HG03439 (cell line): ENCODE results near the gene HSPA1B.
A peak's percentile ranks its signal among the peaks of the same experiment; 100 is the strongest.
"Not testable (repeated sequence)": the region's sequence is repeated elsewhere in the genome, so short reads cannot be mapped to it uniquely, and the experiment has no call there.

Experiments used
- ATAC-seq: cut with Tn5 transposase; IDR thresholded peaks from one replicate; pipeline ENCODE4 v1.9.1; 2021; ENCODE audit warnings: mild to moderate bottlenecking, moderate library complexity; ENCODE audit not compliant: unreplicated experiment

The HSPA1B gene

DNA sequence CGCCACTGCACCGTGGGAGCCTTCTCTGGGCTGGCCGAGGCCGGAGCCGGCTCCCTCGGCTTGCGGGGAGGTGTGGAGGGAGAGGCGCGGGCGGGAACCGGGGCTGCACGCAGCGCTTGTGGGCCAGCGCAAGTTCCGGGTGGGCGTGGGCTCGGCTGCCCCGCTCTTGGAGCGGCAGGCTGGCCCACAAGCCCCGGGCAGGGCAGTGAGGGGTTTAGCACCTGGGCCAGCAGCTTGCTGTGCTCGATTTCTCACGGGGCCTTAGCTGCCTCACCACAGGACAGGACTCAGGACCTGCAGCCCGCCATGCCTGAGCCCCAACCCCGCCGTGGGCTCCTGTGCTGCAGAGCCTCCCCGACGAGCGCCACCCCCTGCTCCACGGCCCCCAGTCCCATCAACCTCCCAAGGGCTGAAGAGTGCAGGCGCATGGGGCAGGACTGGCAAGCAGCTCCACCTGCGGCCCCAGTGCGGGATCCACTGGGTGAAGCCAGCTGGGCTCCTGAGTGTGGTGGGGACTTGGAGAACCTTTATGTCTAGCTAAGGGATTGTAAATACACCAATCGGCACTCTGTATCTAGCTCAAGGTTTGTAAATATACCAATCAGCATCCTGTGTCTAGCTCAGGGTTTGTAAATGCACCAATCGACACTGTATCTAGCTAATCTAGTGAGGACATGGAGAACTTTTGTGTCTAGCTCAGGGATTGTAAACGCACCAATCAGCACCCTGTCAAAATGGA is 24.6 kb downstream of the HSPA1B start:
- not testable (repeated sequence) for ATAC-seq

DNA sequence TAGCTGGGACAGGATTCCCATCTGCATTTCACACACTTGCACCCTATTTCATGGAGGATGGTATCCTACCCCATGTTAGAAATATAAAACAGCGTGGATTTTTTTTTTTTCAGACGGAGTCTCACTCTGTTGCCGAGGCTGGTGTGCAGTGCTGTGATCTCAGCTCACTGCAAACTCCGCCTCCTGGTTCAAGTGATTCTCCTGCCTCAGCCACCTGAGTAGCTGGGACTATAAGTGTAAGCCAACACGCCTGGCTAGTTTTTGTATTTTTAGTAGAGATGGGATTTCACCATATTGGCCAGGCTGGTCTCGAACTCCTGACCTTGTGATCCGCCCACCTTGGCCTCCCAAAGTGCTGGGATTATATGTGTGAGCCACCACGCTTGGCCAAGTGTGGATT is 30.2 kb downstream of the HSPA1B start:
- not testable (repeated sequence) for ATAC-seq

DNA sequence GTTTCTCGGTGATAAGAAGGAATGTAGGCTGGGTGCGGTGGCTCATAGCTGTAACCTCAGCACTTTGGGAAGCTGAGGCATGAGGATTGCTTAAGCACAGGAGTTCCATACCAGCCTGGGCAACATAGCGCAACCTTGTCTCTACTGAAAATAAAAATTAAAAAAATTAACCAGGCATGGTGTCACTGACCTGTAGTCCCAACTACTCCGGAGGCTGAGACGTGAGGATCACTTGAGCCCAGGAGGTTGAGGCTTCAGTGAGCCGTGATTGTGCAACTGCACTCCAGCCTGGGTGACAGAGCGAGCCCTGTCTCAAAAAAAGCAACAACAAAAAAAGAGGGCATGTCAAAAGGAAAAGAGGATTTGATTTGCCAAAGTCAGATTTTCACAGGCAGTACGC is 31.2 kb downstream of the HSPA1B start:
- ATAC-seq, result no peak

DNA sequence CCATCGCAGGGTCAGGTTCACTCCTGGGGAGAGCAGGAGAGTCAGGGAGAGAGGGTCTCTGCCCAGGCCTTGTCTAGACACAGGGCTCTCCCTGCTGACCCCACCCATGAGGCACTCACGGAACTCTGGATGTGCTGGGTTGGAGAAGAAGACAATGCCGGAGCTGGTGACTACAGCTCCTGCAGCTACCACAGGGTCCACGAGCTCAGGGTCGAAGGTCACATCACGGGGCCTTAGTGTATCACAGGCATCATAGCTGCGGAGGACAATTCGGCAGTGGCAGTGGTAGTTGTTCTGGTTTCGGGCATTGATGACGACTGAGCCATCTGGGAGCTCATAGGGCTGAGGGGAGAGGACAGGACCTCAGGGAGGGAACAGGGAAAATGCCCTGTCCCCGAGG is 32.4 kb downstream of the HSPA1B start:
- no peak for ATAC-seq

DNA sequence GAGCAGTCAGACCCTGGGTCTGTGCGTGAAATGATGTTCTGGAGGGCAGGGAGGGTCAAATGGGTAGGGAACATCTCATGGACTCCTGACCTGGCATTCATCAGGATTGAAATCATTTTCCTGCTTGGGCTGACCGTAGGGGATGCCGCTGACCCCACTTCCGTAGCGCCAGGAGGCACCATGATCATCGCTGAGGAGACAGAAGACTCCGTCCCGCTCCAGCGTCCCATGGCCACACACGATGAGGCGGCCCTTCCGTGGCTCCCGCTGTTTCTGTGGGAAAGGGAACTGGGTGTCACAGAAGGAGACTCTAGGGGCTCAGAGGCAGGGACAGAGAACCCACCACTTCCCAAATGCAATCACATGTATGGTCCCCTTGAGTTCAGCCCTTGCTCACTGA is 32.8 kb downstream of the HSPA1B start:
- ATAC-seq, result no peak

DNA sequence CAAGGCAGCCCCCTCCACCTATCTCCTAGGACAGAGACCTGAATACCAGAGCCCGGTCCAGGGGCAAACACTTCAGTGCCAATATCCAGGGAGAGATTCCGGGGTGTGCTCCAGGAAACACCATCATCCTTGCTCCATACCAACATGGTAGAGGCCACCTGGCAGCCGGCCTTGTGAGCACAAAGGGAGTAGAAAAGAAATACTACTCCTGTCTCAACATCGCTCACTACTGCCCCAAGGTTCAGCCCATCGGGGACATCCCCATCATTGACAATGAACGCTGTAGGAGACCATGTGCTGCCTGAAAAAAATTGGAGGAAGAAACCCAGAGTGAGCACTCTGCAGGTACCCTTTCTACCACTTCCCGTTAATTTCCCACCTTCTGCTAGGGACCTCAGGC is 33.6 kb downstream of the HSPA1B start:
- no peak for ATAC-seq

DNA sequence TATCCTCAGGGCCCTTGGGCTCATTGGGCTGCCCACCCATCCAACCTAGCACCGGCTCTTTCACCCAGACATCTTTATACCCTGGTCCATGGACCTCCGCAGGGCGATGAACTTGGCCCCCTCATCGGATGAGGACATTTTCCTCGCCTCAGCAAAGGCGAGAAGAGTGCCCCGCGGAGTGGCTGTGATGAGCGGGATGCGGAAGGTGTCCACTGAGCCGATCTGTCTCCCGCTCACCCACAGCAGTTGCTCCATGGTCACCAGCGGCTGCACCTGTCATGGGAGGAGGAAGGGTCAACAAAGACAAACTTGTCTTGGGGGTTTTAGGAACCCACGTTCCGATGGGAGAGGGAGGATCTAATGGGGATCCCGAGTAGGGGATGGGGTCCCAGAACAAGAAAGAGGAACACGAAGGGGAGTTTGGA is 34.4 kb downstream of the HSPA1B start:
- no peak for ATAC-seq

DNA sequence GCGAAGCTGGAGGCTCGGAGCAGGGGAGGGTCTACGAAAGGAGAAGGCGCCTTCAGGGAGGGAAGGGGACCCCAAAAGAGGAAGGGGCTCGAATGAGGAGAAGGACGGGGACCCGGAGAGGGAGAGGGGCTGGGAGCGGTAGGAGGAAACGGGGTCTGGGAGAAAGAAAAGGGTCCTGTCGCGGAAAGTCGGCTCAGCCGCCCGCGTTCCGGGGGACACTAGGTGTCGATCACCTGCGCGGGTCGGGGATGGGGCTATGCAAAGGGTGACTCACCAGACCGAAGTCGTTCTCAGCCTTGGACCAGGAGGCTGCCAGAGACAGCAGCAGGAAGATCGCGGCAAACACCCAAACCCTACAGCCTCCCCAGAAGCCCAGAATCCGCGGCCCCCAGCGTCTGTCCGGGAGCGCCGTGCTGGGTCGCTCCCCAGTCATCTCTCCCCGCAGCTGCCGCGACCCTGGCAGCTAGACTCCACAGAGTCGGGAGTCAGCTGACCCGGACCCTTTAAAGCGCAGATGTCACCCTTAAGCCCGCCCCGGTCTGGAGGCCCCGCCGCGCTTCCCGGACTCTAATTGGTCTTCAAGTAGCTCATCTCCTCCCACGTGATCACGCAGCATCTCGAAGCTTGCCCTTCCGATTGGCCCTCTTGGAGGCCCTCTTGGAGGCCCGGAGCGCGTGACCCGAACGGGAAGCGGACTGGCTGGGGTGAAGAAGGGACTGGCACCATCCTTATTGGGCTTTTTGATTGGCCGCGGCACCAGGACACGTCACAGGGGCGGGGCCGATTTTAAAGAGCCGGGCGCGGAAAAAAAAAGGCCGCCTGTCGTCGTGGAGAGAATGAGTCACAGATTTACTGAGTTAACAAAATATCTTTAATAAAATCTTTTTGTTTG is 35.1 kb downstream of the HSPA1B start, which contains the start of gene NEU1:
Gene NEU1 (minus strand): TSS at position 478 of the 892 bp plus-strand sequence. CDS start 45 bp downstream, at position 433.
- peak; percentile 91 for ATAC-seq

DNA sequence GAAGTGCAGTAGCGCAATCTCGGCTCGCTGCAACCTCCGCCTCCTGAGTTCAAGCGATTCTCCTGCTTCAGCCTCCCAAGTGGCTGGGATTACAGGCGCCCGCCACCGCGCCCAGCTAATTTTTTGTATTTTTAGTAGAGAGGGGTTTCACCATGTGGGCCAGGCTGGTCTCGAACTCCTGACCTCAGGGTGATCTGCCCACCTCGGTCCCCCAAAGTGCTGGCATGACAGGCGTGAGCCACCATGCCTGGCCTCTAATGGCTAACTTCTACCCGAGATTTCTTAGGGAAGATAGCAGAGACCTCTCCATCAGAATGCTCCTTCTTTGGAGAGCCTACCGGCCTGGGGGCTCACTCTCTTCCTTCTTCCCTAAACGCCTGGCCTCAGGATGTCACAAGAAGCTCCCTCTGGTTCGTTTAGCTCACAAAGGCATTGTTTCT is 36.6 kb downstream of the HSPA1B start:
- ATAC-seq, result not testable (repeated sequence)

DNA sequence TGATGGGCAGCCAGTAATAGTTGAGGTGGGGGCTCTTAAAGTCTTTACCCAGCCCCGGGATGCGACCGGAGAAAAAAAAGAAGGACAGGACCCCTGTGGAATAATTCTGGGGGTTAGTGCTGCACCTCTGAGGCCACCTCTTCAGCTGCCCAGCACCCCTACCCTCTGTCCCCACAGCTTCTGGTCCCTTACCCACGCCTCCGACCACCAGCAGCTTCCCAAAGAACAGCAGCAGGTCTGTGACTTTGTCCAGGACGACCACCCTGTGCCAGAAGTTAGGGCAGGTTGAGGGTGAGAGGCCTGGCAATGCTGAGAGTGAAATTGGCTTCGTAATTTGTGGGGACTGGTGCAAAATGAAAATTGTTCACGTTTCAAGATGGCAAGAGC is 37.3 kb downstream of the HSPA1B start:
- no peak for ATAC-seq

DNA sequence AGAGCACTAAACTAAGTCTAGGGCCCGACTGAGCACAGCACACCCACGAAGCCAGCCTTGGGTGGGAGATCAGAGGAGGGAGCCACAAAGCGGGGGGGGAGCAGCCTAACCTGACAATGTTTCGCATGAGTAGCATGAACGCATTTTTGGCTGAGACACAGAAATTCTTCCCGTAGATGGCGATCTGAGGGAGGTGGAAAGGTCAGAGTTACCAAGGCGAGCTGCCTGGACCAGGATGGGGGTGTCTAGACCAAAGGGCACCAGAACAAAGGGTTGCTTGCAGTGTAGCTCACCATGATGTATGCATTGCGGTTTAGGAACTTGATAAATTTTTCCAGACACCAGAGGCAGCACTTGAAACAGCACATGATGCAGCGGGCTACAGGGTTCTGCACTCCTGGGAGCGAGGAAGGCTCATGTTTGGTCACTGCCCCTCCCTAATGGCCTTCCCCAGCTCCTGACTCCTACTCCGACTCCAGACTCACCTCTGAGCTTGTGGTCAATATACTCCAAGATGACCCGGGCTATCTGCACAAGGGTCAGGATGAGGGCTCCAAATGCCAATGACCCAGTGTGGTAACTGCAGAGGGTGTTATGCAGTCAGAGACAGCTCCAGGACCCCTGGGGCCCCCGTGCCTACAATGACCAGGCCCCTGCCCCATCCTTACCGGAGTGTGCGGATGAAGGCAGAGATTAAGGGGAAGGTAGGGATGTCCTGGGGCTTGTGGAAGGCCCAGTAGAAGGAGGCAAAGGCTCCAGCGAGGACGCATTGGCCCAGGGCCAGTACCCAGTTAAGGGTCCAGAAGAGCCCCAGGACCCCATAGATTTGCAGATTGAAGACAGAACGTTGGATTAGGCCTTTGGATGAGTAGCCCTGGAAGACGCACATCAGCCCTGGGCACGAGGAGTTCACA is 37.9 kb downstream of the HSPA1B start:
- ATAC-seq, result no peak

DNA sequence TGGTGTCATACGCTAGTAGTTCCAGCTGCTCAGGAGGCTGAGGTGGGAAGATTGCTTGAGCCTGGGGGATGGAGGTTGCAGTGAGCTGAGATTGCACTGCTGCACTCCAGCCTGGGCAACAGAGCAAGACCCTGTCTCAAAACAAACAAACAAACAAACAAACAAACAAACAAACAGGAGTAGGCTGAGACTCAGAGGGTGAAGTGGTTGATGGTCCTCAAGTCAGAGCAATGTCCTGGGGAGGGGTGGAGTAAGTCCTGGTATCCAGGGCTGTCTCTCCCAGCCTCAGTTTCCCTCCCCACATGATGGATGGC is 41.1 kb downstream of the HSPA1B start:
- ATAC-seq, result not testable (repeated sequence)

DNA sequence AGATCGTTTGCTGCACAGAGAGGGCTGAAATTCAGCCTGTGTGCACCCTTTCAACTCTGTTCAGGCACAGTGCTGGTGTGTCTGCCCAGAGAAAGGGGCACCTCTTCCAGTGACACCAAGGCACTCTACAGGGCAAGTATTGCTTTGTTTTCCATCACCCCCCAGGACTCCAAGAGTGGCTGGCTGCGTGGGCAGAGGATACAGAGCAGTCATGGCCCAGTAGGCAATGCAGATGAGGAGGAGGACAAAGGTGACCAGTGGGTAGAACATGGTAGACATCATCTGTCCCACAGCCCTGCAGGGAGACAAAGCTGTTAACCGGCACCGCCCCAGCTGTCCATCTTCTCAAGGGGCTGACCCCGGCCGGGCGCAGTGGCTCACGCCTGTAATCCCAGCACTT is 41.8 kb downstream of the HSPA1B start:
- no peak for ATAC-seq

DNA sequence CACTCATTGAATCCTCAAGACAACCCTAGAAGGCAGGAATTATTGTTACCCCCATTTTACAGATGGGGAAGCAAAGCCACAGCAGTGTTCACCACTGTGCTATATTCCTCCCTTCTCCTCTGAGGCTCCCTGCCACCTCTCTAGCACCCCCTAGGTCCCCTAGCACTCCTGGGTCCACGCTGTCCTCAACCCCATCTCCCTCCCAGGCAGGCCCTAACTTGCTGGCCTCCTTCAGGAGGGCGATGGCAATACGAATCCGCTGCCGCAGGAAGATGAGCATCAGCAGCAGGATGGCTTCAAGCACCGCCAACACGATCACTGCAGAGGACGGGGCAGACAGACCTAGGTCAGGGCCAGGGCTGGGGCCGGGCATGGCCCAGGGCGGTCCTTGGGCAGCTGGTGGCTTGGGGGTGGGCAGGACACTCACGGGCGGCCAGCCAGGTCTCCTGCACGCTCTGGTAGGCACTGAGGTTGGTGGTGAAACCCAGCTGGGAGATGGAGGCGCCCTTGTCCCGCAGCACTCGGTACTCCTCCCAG is 42.9 kb downstream of the HSPA1B start:
- no peak for ATAC-seq

DNA sequence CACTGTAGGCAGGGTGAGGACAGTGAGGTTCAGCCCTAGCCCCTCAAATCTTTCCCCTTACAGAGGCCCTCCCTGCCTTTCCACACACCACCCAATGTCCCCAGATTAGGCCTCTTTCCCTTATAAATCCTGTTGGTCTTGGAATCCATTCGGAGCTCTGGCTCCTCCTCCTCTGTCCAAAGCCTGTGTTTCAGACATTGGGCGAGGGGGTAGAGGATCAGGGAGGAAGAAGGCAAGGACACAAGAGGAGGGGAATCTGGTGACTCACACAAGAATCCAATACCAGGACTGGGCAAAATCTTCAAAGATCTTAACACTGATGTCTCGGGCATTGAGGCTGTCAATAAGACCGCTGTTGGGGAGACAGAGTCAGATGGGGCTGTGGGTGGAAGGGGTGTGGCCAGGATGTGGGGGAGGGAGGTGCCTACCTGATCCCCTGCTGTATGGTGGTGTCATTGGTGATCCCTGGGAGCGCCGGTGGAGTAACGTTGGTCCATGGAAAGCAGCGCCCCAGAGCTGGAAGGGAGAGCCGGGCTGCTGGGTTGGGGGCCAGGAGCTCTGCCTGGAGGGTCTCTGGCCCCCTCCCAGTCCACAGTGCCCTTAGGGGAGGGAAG is 43.6 kb downstream of the HSPA1B start:
- no peak for ATAC-seq

DNA sequence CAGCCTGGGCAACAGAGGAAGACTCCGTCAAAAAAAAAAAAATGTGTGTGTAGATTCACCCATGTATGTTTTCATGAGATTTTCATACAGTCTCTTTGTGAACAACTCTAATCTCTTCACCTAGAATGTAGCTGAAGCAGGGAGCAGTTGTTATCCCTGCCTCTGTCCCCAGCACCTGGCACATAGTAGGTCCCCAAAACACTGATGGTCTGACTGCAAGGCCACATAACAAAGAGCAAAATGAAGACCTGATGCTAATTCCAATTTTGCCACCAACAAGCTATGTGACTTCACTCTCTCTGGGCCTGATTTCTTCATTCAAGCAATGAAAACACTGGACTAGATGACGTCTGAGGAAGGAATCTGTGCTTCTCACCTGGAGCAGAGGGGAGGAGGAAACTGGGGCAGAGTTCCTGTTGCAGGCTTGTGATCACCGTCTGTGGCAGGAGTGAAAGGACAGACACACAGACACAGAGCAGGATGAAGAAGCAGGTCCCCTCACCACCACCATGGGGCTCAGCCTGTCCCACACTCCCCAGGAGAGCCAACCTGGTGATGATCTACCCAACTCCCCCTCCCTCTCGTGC is 46.6 kb downstream of the HSPA1B start:
- no peak for ATAC-seq

DNA sequence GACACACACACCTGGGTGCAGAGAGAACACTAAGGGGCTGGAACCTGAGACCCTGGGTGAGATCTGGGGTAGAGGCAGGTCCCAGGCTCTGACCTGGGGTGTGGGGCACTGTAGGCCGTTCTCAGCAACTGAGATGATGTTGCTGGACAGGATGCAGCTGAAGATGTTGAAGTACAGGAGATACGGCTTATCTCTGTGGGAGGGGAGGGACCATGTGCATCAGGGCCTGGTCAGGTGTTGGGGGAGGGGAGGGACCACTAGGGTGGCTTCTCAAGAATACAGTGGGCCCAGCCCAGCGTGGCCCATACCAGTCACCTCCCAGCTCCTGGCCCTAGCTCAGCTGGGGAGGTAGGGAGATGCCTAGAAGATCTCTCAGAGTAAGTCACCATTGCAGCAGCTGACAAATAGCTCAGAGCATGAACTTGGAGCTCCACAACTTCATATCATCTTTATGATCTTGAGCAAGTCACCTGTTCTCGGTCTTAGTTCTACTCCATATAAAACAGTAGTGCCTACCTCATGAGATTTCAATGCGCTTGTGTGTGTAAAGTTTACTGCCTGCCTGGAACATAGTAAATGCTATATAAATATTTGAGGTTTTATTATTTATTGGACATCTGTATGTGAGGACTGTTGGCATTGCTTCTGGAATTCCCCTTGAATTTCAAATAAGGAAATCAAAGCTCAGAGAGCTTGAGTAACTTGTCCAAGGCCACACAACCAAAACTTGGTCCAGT is 47.5 kb downstream of the HSPA1B start:
- no peak for ATAC-seq

DNA sequence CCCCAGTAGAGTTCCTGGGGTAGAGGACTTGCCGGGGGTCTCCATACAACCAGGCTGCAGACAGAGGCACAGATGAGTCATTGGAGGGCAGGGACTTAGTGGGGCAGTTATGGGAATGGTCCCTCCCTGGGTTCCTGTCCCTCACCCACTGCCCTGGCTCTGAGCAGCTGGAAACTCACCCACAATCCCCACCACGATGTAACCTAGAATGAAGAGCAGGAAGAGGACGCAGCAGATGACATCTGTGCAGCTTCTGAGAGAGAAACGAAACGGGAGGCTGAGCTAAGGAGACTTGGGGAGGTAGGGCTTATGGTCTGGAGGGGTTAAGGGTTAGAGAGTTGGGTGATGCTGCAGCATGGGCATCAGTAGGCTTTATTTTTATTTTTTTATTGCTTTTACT is 48.3 kb downstream of the HSPA1B start:
- ATAC-seq, result no peak

DNA sequence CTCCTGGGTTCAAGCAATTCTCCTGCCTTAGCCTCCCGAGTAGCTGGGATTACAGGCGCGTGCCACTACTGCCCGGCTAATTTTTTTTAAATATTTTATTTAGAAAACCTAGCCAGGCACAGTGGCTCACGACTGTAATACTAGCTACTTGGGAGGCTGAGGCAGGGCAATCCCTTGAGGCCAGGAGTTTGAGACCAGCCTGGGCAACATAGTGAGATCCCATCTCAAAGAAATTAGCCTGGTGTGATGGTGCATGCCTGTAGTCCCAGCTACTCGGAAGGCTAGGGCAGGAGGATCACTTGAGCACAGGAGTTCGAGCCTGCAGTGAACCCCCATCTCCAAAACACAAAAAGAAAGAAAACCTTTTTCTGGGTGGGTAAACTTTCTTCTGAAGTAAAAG is 48.8 kb downstream of the HSPA1B start:
- no peak for ATAC-seq
